GM23338 (cell line): Measurements from ENCODE around the gene SH3GL3. TPM values are rescaled to one million over a fixed set of nuclear protein-coding genes. Genes with fewer than 3 reads are reported as not detected.

Experiments
- ATAC-seq: fragments of 200-7000 bp; cut with Tn5 transposase; 3 replicates; pipeline ENCODE4 v1.9.1; 2020
- DNase-seq: peaks from one replicate; pipeline ENCODE4 v3.0.0-alpha.2; 2015; ENCODE audit warnings: low spot score
- H2AFZ ChIP-seq: fragments of 200-600 bp; sonication (generic); 2 replicates; pipeline ENCODE4 v1.8.0; 2016; ENCODE audit warnings: antibody characterized with exemption, mild to moderate bottlenecking, moderate library complexity
- H3F3A ChIP-seq: fragments of 200-600 bp; sonication (generic); replicated peaks from 2 replicates; pipeline ENCODE4 v1.8.0; 2017; ENCODE audit warnings: antibody characterized with exemption, mixed run types, low read depth
- H3K27ac ChIP-seq: fragments of 200-600 bp; sonication (generic); 2 replicates; pipeline ENCODE4 v1.6.1; 2016; ENCODE audit warnings: low read depth
- H3K27me3 ChIP-seq: fragments of 200-600 bp; sonication (generic); 2 replicates; pipeline ENCODE4 v1.8.0; 2016; ENCODE audit warnings: mild to moderate bottlenecking, mixed run types, moderate library complexity; ENCODE audit not compliant: insufficient read depth
- H3K36me3 ChIP-seq: fragments of 200-600 bp; sonication (generic); 2 replicates; pipeline ENCODE4 v1.8.0; 2016; ENCODE audit warnings: mild to moderate bottlenecking; ENCODE audit not compliant: insufficient read depth
- H3K4me1 ChIP-seq: fragments of 200-600 bp; sonication (generic); 2 replicates; pipeline ENCODE4 v1.8.0; 2016; ENCODE audit warnings: mild to moderate bottlenecking, moderate library complexity; ENCODE audit not compliant: insufficient read depth
- H3K4me2 ChIP-seq: fragments of 200-600 bp; sonication (generic); 2 replicates; pipeline ENCODE4 v1.7.1; 2017; ENCODE audit warnings: mixed run types
- H3K4me3 ChIP-seq: fragments of 200-600 bp; sonication (generic); 2 replicates; pipeline ENCODE4 v1.6.1; 2016; ENCODE audit warnings: mixed run types
- H3K79me2 ChIP-seq: fragments of 200-600 bp; sonication (generic); replicated peaks from 2 replicates; pipeline ENCODE4 v1.8.0; 2017; ENCODE audit warnings: mild to moderate bottlenecking; ENCODE audit not compliant: insufficient read depth
- H3K9me2 ChIP-seq: fragments of 200-600 bp; sonication (generic); 2 replicates; pipeline ENCODE4 v1.8.0; 2017; ENCODE audit not compliant: insufficient read depth
- H4K20me1 ChIP-seq: fragments of 200-600 bp; sonication (generic); replicated peaks from 2 replicates; pipeline ENCODE4 v1.8.0; 2017; ENCODE audit warnings: mild to moderate bottlenecking; ENCODE audit not compliant: insufficient read depth
- H3K27ac Mint-ChIP-seq: 2 replicates; pipeline ENCODE4 v1.8.0; 2020; ENCODE audit warnings: inconsistent platforms, mild to moderate bottlenecking, moderate library complexity, mixed read lengths
- H3K27me3 Mint-ChIP-seq: 3 replicates; pipeline ENCODE4 v1.8.0; 2022; ENCODE audit warnings: low read depth, mild to moderate bottlenecking, moderate library complexity, mixed read lengths, inconsistent platforms; ENCODE audit not compliant: insufficient read depth, poor library complexity
- H3K36me3 Mint-ChIP-seq: 3 replicates; pipeline ENCODE4 v1.8.0; 2021; ENCODE audit warnings: low read depth, mild to moderate bottlenecking, inconsistent platforms, moderate library complexity, mixed read lengths
- H3K4me1 Mint-ChIP-seq: 3 replicates; pipeline ENCODE4 v1.8.0; 2020; ENCODE audit warnings: mild to moderate bottlenecking, inconsistent platforms, mixed read lengths
- H3K4me3 Mint-ChIP-seq: 3 replicates; pipeline ENCODE4 v1.8.0; 2021; ENCODE audit warnings: moderate library complexity, mild to moderate bottlenecking, inconsistent platforms, mixed read lengths
- H3K9me3 Mint-ChIP-seq: 3 replicates; pipeline ENCODE4 v1.8.0; 2020; ENCODE audit warnings: moderate library complexity, mild to moderate bottlenecking, inconsistent platforms, mixed read lengths
- CREB1 ChIP-seq: fragments of 250-450 bp; sonication (Bioruptor Pico); IDR thresholded peaks from 2 replicates; pipeline ENCODE4 v1.5.0; 2020; ENCODE audit warnings: low read depth, mild to moderate bottlenecking, moderate library complexity
- CTCF ChIP-seq, 2 experiments: fragments of 200-600 bp in 1 of 2; sonication (generic) in 1 of 2; conservative IDR thresholded peaks; 2 replicates each; pipeline versions ENCODE4 v1.5.1 to v1.6.1; 2016 to 2017; ENCODE audit warnings: antibody characterized with exemption in 2 of 2, low read depth in 2 of 2, mild to moderate bottlenecking in 2 of 2, moderate library complexity in 1 of 2
- ETS1 ChIP-seq: IDR thresholded peaks from 2 replicates; pipeline ENCODE4 v1.6.1; 2016; ENCODE audit warnings: antibody characterized with exemption
- EZH2 ChIP-seq: fragments of 200-600 bp; sonication (generic); IDR thresholded peaks from one replicate; pipeline ENCODE4 v1.8.0; 2017; ENCODE audit warnings: antibody characterized with exemption, mild to moderate bottlenecking, low read depth; ENCODE audit not compliant: unreplicated experiment
- EZH2phosphoT487 ChIP-seq: fragments of 200-600 bp; sonication (generic); IDR thresholded peaks from one replicate; pipeline ENCODE4 v1.8.1; 2018; ENCODE audit warnings: antibody characterized with exemption; ENCODE audit not compliant: unreplicated experiment
- JUNB ChIP-seq: IDR thresholded peaks from one replicate; pipeline ENCODE4 v1.6.1; 2016; ENCODE audit warnings: antibody characterized with exemption; ENCODE audit not compliant: unreplicated experiment
- NANOG ChIP-seq: IDR thresholded peaks from 2 replicates; pipeline ENCODE4 v1.6.1; 2016; ENCODE audit warnings: antibody characterized with exemption, borderline replicate concordance
- POLR2AphosphoS5 ChIP-seq: IDR thresholded peaks from 2 replicates; pipeline ENCODE4 v1.6.1; 2016; ENCODE audit warnings: antibody characterized with exemption, low read depth
- REST ChIP-seq: IDR thresholded peaks from one replicate; pipeline ENCODE4 v1.6.1; 2018; ENCODE audit warnings: antibody characterized with exemption; ENCODE audit not compliant: unreplicated experiment
- STAT1 ChIP-seq: IDR thresholded peaks from one replicate; pipeline ENCODE4 v1.6.1; 2016; ENCODE audit warnings: antibody characterized with exemption; ENCODE audit not compliant: unreplicated experiment
- ZNF114 ChIP-seq: fragments of 250-450 bp; sonication (Bioruptor Pico); IDR thresholded peaks from 2 replicates; pipeline ENCODE4 v1.5.0; 2020; ENCODE audit warnings: mild to moderate bottlenecking, moderate library complexity
- ZNF331 ChIP-seq: fragments of 250-450 bp; sonication (Bioruptor Pico); IDR thresholded peaks from 2 replicates; pipeline ENCODE4 v1.5.0; 2020; ENCODE audit warnings: low read depth, mild to moderate bottlenecking, moderate library complexity
- ZNF462 ChIP-seq: fragments of 250-450 bp; sonication (Bioruptor Pico); IDR thresholded peaks from 2 replicates; pipeline ENCODE4 v1.5.0; 2020; ENCODE audit warnings: mild to moderate bottlenecking, moderate library complexity
- polyA plus RNA-seq: library from polyadenylated mRNA; unstranded; fragments of >200 nt; fragmentation: Nextera tagmentation; extraction: Ambion mirVana; gene quantifications from 2 replicates; pipeline ENCODE4 v1.2.1, GENCODE V29; 2016
- total RNA-seq: library from RNA; depleted of rRNA; stranded (reverse); fragments of >200 nt; shearing (Covaris generic); gene quantifications from 2 replicates; pipeline ENCODE4 v1.2.3, GENCODE V29; 2014

Gene SH3GL3
- total and polyA plus RNA-seq, 2 experiments from 2014 or later: 15.9 to 21.1 TPM

GRCh38 chr15:83413054-83413719 is 34.0 kb upstream of the SH3GL3 start:
- no peaks in the 10 kb centered on the region for H3F3A ChIP-seq
- no peaks in the 10 kb centered on the region for H3K4me1 Mint-ChIP-seq
- TF ChIP-seq ZNF114 (CRISPR knock-in tag) (no peak), EZH2phosphoT487 (no peak), ZNF331 (CRISPR knock-in tag) (no peak), JUNB (no peak), ZNF462 (CRISPR knock-in tag) (no peak), NANOG (no peak), POLR2AphosphoS5 (no peak), REST (no peak), CREB1 (CRISPR knock-in tag) (no peak), ETS1 (no peak), STAT1 (no peak), EZH2 (no peak), CTCF (conservative IDR thresholded peaks at IDR 0.05; ENCODE audit: low read depth in 2 of 2) (no peak)
- no peaks in the 10 kb centered on the region for H3K79me2 ChIP-seq
- no peak overlapping the region for H3K4me2 ChIP-seq
- no peaks in the 10 kb centered on the region for H3K9me3 Mint-ChIP-seq
- peaks cover 2% of the 10 kb centered on the region for H3K27me3 Mint-ChIP-seq
- no peaks in the 10 kb centered on the region for H3K27me3 ChIP-seq
- no peak overlapping the region for H2AFZ ChIP-seq
- no peak overlapping the region for H3K27ac ChIP-seq
- H3K4me3 Mint-ChIP-seq: no peak overlapping the region; the same call in 2 of the 3 replicates
- 0 out of 2 replicates have a peak, but pooled peaks cover 5% of the 10 kb centered on the region for H3K9me2 ChIP-seq
- H3K4me3 ChIP-seq: no peak overlapping the region
- no peak overlapping the region for H3K27ac Mint-ChIP-seq
- H3K4me1 ChIP-seq: no peaks in the 10 kb centered on the region
- no peaks in the 10 kb centered on the region for H4K20me1 ChIP-seq
- ATAC-seq: no peak
- no peaks in the 10 kb centered on the region for H3K36me3 Mint-ChIP-seq
- no peak for DNase-seq
- H3K36me3 ChIP-seq: no peaks in the 10 kb centered on the region
